PFSK-1 (cell line): Measurements from ENCODE around the gene PLEKHG1.

Experiments used
- FOXP2 ChIP-seq: optimal IDR thresholded peaks from 2 replicates; pipeline ENCODE3; 2011; ENCODE audit warnings: borderline replicate concordance, control low read depth, inconsistent platforms; ENCODE audit not compliant: insufficient read depth; ENCODE audit errors: extremely low read length, extremely low read depth
- POLR2AphosphoS5 ChIP-seq: IDR thresholded peaks from 2 replicates; pipeline ENCODE4 v1.6.1; 2012; ENCODE audit warnings: low read depth, mild to moderate bottlenecking, control low read depth, low read length, moderate library complexity
- REST ChIP-seq, 2 experiments: IDR thresholded peaks; 2 replicates each; pipeline versions ENCODE4 v1.6.1 to v1.8.0; 2011 to 2012; ENCODE audit warnings: low read depth in 2 of 2, low read length in 2 of 2, control low read depth in 1 of 2, inconsistent platforms in 1 of 2, mild to moderate bottlenecking in 1 of 2, moderate library complexity in 1 of 2; ENCODE audit not compliant: insufficient read depth in 1 of 2
- TAF1 ChIP-seq: IDR thresholded peaks from 2 replicates; pipeline ENCODE4 v1.6.1; 2012; ENCODE audit warnings: low read length, control low read depth, borderline replicate concordance; ENCODE audit not compliant: insufficient read depth

- TF ChIP-seq TAF1, result no peak
- no peak for TF ChIP-seq POLR2AphosphoS5
- no peak for TF ChIP-seq FOXP2
- no peak for TF ChIP-seq REST (IDR thresholded peaks at IDR 0.05; ENCODE audit: insufficient read depth in 1 of 2, low read depth in 2 of 2, low read length in 2 of 2)
These were observed 774 bp downstream of the PLEKHG1 start for GRCh38 chr6:150600301-150601017.
